GM20000 (cell line): ENCODE measurements around the gene ADCY2.

Experiments used
- DNase-seq: peaks from one replicate; pipeline ENCODE4 v3.0.0; 2012; ENCODE audit warnings: low spot score
- TF ChIP-seq, protein P1 (sequence below): IDR thresholded peaks from 2 replicates; pipeline ENCODE4 v1.5.1; 2012; ENCODE audit warnings: mild to moderate bottlenecking, control low read depth; ENCODE audit errors: extremely low read depth, missing control alignments

Gene ADCY2

DNA sequence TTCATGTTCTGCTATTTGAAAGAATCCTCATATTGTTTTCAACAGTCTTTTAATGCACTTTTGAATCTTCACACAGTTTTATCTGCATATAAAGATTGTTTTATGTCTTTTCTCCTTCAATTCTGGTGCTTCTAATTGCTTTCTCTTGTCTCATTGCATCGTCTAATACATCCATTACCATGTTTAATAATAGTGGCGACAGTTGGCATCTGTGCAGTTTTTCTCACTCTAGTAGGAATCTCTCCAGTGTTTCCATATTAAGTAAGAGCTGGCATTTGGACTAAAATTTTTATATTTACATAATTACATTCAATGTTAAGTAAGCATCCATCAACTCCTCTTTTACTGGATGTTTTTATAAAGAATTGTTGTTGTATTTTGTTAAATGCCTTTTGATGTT is 49.9 kb downstream of the ADCY2 start:
- TF ChIP-seq, protein P1, sequence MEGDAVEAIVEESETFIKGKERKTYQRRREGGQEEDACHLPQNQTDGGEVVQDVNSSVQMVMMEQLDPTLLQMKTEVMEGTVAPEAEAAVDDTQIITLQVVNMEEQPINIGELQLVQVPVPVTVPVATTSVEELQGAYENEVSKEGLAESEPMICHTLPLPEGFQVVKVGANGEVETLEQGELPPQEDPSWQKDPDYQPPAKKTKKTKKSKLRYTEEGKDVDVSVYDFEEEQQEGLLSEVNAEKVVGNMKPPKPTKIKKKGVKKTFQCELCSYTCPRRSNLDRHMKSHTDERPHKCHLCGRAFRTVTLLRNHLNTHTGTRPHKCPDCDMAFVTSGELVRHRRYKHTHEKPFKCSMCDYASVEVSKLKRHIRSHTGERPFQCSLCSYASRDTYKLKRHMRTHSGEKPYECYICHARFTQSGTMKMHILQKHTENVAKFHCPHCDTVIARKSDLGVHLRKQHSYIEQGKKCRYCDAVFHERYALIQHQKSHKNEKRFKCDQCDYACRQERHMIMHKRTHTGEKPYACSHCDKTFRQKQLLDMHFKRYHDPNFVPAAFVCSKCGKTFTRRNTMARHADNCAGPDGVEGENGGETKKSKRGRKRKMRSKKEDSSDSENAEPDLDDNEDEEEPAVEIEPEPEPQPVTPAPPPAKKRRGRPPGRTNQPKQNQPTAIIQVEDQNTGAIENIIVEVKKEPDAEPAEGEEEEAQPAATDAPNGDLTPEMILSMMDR = no peak
- no peak for DNase-seq

DNA sequence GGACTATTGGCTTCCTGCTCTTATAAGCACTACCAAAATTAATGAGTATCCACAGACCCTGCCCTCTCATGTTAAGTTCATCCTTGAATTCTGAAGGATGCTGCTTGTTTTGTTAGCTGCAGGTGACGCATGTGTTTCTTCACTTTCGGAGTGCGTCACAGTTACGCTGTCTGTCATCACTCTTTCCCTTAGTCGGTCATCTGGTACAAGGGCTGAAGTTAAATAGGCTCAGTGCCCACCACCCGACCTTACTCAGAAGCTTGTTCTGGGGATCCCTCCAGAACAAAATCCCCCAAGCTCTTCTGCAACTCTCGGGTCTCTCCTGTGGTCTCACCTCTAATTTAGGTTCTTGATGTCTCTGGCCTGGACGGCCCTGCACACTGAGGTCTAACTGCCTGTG is 51.0 kb downstream of the ADCY2 start:
- no peak for DNase-seq
- TF ChIP-seq, protein P1 = no peak

DNA sequence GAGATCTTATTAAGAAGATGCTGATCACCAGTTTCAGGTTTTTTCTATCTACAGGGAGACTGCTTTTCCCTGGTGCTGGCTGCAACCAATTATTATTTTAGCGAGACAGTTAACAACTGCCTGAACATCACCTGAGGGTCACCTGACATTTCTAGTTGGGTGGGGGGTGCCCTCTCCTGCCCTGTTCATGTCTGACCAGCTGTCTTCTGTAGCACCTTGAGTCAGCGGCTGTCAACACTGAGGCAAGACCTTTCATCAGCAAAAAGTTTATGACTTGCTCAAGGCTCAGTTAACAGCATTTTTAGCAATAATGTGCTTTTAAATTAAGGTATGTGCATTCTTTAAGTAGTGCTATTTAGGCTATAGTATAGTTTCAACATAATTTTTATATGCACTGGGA is 58.0 kb downstream of the ADCY2 start:
- TF ChIP-seq, protein P1 = no peak
- DNase-seq = no peak

DNA sequence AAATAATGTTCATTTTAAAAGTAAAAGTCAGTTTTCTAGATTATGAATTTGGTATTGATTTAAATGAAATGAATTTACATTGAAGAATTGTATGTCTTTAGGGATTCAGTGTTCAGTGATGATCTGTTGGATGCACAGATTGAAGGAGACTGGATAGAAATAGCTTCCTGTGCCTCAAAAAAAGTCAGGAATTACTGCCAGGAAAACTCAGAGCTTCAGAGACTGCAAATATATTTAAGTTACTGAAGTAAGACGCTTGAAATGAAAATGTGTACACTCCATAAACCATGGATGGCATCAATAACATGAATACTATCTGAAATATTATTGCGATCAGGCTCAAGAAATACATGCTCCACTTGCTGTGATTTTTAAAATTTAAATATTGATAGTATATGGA is 60.3 kb downstream of the ADCY2 start:
- DNase-seq = no peak
- TF ChIP-seq, protein P1 = no peak

DNA sequence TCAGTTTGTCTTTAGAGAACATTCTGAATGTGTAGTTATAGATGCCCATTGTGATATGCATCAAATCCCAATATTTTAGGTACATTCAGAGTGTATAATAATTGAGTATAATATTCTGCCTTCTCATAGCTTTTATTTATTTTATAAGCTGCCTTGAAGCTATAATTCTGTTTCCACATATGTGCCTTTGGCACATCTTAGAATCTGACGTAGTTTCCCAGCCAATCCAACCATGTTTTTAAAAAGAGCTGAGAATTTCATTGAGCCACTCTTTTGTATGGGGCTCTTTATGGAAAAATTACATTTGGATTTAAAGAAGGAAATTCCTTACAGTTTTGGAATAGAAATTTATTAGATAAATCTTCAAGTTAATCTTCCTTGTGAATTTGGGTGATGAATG is 65.4 kb downstream of the ADCY2 start:
- no peak for DNase-seq
- TF ChIP-seq, protein P1 = no peak

DNA sequence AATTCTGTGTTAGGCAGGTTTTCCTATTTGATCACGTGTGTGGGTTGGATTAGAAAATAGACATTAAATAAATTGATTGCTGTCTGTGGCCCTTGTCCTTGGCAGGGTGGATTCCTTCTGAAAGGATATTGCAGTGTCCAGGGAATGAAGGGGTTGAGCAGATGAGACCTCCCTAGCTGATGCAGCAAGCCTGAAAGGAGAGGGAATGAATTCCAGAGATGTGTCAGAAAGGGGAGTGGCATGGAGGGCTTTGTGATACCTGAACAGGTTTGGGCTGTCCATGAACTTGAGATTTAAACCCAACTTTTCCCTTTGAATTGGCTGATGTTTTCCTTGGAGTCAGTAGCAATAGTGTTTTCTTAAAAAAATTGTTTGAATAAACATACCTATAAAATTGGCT is 66.8 kb downstream of the ADCY2 start:
- no peak for DNase-seq
- TF ChIP-seq, protein P1 = no peak

DNA sequence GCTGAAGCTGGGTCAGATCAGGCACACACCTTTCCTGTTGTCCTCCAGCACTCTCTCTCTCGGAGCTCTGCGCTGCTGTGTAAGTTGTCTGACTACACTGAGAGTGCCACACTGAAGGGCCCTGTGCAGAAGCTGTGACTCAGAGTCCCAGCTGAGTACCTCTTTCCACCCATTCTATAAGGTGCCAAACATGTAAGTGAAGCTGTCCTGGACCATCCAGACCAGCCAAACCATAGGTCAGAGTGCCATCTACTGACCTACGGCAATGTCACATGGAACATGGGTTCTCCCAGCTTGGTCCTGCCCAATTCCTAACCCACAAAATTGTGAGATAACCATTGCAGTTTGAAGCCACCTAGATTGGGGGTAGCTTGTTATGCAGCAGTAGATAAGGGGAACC is 68.2 kb downstream of the ADCY2 start:
- TF ChIP-seq, protein P1 = no peak

DNA sequence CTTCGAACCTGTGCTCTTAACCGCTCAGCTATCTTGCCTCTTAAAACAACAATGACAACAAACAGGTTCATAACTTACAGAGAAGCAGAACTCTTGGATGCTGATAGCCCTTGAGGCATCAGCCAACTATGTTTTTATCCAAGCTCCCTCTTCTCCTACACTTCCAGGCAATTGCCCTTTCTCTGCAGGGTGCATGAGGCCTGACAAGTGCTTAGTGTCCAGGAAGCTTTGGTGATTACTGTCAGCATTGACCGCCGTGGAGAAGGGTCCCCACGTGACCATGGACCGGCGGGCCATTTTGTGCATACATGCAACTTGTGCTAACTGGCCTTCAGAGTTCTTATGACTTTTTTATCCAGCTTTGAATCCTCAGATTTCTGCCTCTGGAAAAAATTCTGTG is 71.2 kb downstream of the ADCY2 start:
- no peak for DNase-seq
- TF ChIP-seq, protein P1 = no peak

More for the DNA sequence above, 68.2 kb downstream of the ADCY2 start:
- no peak for DNase-seq
